Adipocyte (in vitro differentiated cells): Measurements from ENCODE around the gene POU3F2.
A peak's percentile ranks its signal among the peaks of the same experiment; 100 is the strongest.

ENCODE experiments used
- DNase-seq: peaks from one replicate; pipeline ENCODE4 v3.0.0-alpha.2; 2015; ENCODE audit warnings: low read depth
- H3K27me3 ChIP-seq: replicated peaks from 2 replicates; pipeline ENCODE4 v1.7.0; 2013; ENCODE audit warnings: mild to moderate bottlenecking, low read length, moderate library complexity; ENCODE audit not compliant: control insufficient read depth, insufficient read depth
- H3K36me3 ChIP-seq: 2 replicates; pipeline ENCODE4 v1.7.0; 2013; ENCODE audit warnings: low read length, mild to moderate bottlenecking, moderate library complexity; ENCODE audit not compliant: control insufficient read depth, insufficient read depth, severe bottlenecking
- H3K4me1 ChIP-seq: 2 replicates; pipeline ENCODE4 v1.7.0; 2013; ENCODE audit warnings: mild to moderate bottlenecking, low read length, moderate library complexity; ENCODE audit not compliant: control insufficient read depth, insufficient read depth
- H3K4me3 ChIP-seq: 2 replicates; pipeline ENCODE4 v1.7.0; 2013; ENCODE audit warnings: mild to moderate bottlenecking, low read length, moderate library complexity
- H3K9ac ChIP-seq: 2 replicates; pipeline ENCODE4 v1.7.0; 2013; ENCODE audit warnings: mild to moderate bottlenecking, low read length, moderate library complexity
- H3K9me3 ChIP-seq: 2 replicates; pipeline ENCODE4 v1.7.0; 2013; ENCODE audit warnings: mild to moderate bottlenecking, low read length, moderate library complexity; ENCODE audit not compliant: control insufficient read depth

The POU3F2 gene

GRCh38 chr6:98834060-98835031 lies at the start of gene POU3F2:
POU3F2 (plus strand) TSS chr6:98834574; CDS start chr6:98834874, 300 bp downstream.
- peak; percentile 66 for DNase-seq
- Histone ChIP-seq H3K4me1 (peaks cover 20% of the 10 kb centered on the region), H3K36me3 (no peaks in the 10 kb centered on the region), H3K9me3 (no peaks in the 10 kb centered on the region), H3K9ac (no peak within 1 kb of the TSS), H3K27me3 (peaks cover 71% of the 10 kb centered on the region), H3K4me3 (peak within 1 kb of the TSS; percentile 73)

DNA sequence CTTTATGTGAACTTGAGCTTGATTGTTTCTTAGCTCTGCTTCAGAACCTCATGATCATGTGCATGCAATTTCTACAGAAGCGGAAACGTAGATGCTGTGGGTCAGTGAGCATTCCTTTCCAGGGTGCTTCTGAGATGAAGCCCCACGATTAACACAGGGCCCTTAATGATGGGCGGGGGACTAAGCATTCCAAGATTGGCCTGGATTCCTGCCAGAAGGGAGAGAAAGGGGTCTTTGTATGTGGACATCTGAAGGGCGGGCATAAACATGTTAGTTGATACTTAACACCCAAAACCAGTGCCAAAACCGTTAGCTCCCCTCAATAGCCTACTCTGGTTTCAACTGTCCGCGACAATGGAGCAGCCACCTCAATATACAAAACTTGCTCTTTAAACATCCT lies 46.9 kb upstream of the POU3F2 start:
- H3K27me3 ChIP-seq, result peaks cover 21% of the 10 kb centered on the region
- no peaks in the 10 kb centered on the region for H3K36me3 ChIP-seq
- no peaks in the 10 kb centered on the region for H3K9me3 ChIP-seq
- no peak overlapping the region for H3K4me3 ChIP-seq
- DNase-seq, result no peak
- no peak overlapping the region for H3K9ac ChIP-seq
- no peaks in the 10 kb centered on the region for H3K4me1 ChIP-seq

GRCh38 chr6:98787961-98788360 lies 46.4 kb upstream of the POU3F2 start:
- DNase-seq, result no peak
- Histone ChIP-seq H3K9ac (no peak overlapping the region), H3K4me1 (no peaks in the 10 kb centered on the region), H3K27me3 (peaks cover 21% of the 10 kb centered on the region), H3K36me3 (no peaks in the 10 kb centered on the region), H3K9me3 (no peaks in the 10 kb centered on the region), H3K4me3 (no peak overlapping the region)

DNA sequence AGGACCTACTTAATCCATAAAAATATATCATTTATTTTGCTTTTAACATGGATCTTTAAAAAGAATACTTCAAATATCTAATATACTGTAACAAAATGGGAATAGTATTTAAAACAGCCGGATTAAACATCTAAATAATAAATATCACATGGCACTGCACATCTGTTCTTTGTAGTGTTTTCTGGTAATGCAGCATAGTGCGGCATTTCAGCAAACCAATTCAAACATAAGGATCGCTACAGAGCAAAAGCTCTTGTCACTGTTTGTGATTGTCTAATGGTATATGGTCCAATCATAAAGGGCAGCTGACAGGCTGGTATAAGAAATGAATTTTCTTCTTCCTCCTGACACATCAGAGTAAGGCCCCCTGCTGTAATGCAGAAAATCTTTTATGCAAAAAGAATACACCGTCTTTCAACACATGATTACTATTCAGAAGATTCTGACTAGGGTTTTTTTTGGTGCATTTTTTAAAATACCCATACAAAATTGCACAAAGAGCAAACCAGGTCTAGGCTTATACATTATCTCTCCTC lies 40.0 kb upstream of the POU3F2 start:
- H3K4me1 ChIP-seq, result no peaks in the 10 kb centered on the region
- no peaks in the 10 kb centered on the region for H3K36me3 ChIP-seq
- no peak overlapping the region for H3K9ac ChIP-seq
- no peak overlapping the region for H3K4me3 ChIP-seq
- H3K27me3 ChIP-seq, result peaks cover 5% of the 10 kb centered on the region
- H3K9me3 ChIP-seq, result no peaks in the 10 kb centered on the region
- no peak for DNase-seq

DNA sequence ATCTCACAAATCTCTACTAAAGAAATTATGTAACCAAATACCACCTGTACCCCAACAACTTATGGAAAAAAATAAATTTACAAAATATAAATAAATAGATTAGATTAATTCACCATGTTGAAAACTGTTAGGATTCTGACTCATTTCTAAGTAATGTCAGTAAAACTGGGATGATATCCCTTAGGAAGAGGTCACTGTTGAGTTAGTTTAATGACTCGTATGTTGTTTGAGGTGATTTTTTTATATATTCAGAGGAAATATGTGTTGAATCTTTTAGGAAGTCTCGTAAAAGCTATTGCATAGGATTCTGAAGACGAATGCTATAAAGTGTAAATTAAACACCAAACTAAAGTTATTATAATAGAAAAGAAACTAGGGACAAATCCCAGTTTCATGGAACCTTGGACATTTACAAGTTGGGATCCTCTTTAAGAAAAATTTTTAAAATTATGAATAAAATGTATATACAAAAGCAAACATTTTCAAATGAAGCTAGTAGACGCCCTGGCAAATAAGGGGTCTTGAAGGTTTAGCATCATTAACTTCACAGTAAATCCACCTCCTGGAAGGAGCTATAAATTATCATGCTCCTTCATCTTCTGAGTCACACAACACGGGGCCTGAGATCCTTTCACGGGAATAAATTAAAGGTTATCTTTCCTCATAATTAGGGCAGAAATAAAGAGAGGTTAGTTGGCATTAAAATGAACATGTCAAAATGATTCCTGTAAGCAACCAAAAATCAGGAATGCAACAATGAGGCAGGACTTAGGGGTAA lies 37.0 kb upstream of the POU3F2 start:
- DNase-seq, result no peak
- Histone ChIP-seq H3K4me1 (no peaks in the 10 kb centered on the region), H3K9ac (no peak overlapping the region), H3K36me3 (no peaks in the 10 kb centered on the region), H3K9me3 (no peaks in the 10 kb centered on the region), H3K27me3 (peaks cover 2% of the 10 kb centered on the region), H3K4me3 (no peak overlapping the region)

GRCh38 chr6:98800866-98801265 lies 33.5 kb upstream of the POU3F2 start:
- H3K9me3 ChIP-seq, result peaks cover 2% of the 10 kb centered on the region
- H3K27me3 ChIP-seq, result no peaks in the 10 kb centered on the region
- no peaks in the 10 kb centered on the region for H3K36me3 ChIP-seq
- no peak overlapping the region for H3K9ac ChIP-seq
- no peaks in the 10 kb centered on the region for H3K4me1 ChIP-seq
- DNase-seq, result no peak
- H3K4me3 ChIP-seq, result no peak overlapping the region

- Histone ChIP-seq H3K36me3 (no peaks in the 10 kb centered on the region), H3K27me3 (no peaks in the 10 kb centered on the region), H3K9me3 (peaks cover 3% of the 10 kb centered on the region), H3K9ac (no peak overlapping the region), H3K4me3 (no peak overlapping the region), H3K4me1 (peaks cover 12% of the 10 kb centered on the region)
- DNase-seq, result no peak
These were observed 25.7 kb upstream of the POU3F2 start for GRCh38 chr6:98808541-98809210.

GRCh38 chr6:98812220-98812619 lies 22.2 kb upstream of the POU3F2 start:
- no peak overlapping the region for H3K4me3 ChIP-seq
- no peaks in the 10 kb centered on the region for H3K27me3 ChIP-seq
- no peaks in the 10 kb centered on the region for H3K36me3 ChIP-seq
- H3K9me3 ChIP-seq, result peaks cover 11% of the 10 kb centered on the region
- H3K4me1 ChIP-seq, result peaks cover 12% of the 10 kb centered on the region
- H3K9ac ChIP-seq, result no peak overlapping the region
- DNase-seq, result no peak

GRCh38 chr6:98816799-98817198 lies 17.6 kb upstream of the POU3F2 start:
- Histone ChIP-seq H3K9me3 (peaks cover 17% of the 10 kb centered on the region), H3K27me3 (peaks cover 22% of the 10 kb centered on the region), H3K4me1 (no peaks in the 10 kb centered on the region), H3K36me3 (no peaks in the 10 kb centered on the region), H3K4me3 (no peak overlapping the region), H3K9ac (no peak overlapping the region)
- DNase-seq, result no peak

GRCh38 chr6:98821756-98822405 lies 12.5 kb upstream of the POU3F2 start:
- no peaks in the 10 kb centered on the region for H3K36me3 ChIP-seq
- peaks cover 11% of the 10 kb centered on the region for H3K9me3 ChIP-seq
- H3K9ac ChIP-seq, result no peak overlapping the region
- no peak overlapping the region for H3K4me3 ChIP-seq
- peaks cover 7% of the 10 kb centered on the region for H3K4me1 ChIP-seq
- DNase-seq, result no peak
- H3K27me3 ChIP-seq, result peaks cover 67% of the 10 kb centered on the region
